Non-pigmented ciliary epithelial cell (primary cell): Measurements from ENCODE around the gene C9orf50.
"Not testable (repeated sequence)": the region's sequence is repeated elsewhere in the genome, so short reads cannot be mapped to it uniquely, and the experiment has no call there.

Experiments used
- DNase-seq: peaks from one replicate; pipeline ENCODE4 v3.0.0-alpha.2; 2010; ENCODE audit warnings: low read depth

The C9orf50 gene

GRCh38 chr9:129610473-129611306 is 10.2 kb downstream of the C9orf50 start:
- no peak for DNase-seq

- no peak for DNase-seq
Observed at GRCh38 chr9:129610213-129610472, 10.8 kb downstream of the C9orf50 start.

- no peak for DNase-seq
Observed at GRCh38 chr9:129609486-129610212, 11.3 kb downstream of the C9orf50 start.

GRCh38 chr9:129608561-129609481 is 12.1 kb downstream of the C9orf50 start:
- no peak for DNase-seq

GRCh38 chr9:129607027-129607387 is 13.9 kb downstream of the C9orf50 start:
- no peak for DNase-seq

DNA sequence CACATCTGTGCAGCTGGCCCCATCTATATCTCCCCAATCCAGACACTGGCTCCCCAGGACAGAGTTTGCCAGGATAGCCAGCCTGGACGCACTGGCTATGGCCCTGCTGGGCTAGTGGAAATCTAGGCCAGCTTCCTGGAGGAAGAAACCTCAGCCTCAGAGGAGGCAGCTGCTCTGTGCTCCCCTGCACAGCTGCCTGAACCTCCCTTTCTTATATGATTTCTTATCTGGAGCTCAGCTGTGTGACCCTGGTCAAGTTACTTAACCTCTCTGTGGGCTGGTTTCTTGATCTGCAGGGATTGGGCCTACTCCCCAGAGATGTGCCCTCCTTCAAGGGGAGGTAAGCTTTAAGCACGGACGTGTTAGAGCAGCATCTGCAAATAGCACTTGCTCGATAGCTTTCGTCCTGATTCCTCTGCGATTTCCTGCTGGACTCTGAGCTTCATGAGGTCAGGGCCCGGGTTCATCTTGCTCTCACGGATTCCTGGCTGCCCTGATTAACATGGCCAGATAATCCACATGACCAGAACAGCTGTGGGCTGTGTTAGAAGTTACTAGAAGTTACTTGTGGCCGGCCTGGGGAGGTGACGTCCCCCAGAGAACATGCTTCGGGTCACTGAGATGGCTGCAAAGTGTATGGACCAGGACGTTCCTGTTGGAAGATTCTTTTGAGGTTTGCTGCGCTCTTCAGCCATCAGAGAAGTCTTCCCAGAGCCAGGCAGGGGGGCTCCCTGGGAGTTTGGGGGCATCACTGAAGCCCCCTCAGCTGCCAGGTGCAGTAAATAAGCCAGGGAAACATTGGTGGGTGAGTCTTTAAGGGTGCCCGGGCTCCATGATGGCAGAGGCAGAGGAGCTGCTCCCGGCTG is 14.5 kb downstream of the C9orf50 start:
- no peak for DNase-seq

DNA sequence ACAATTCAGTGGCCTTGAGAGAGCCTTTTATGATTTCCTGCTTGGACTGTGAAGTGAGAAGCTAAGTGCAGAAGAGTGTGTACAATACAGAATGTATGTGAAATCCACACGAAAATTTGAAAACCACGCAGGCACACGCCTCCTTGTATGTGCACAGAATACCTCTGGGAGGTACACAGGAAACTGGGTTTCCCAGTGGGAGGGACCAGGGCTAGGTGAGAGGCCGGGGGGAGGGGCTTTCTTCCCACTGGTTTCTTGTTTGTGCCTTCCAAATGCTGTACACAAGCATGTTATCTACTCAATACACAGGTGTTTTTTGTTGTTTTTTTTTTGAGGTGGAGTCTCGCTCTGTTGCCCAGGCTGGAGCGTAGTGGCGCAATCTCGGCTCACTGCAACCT is 16.1 kb downstream of the C9orf50 start:
- DNase-seq = no peak

GRCh38 chr9:129604056-129604765 is 16.7 kb downstream of the C9orf50 start:
- DNase-seq = no peak

- DNase-seq = no peak
Observed at GRCh38 chr9:129602598-129603415, 18.1 kb downstream of the C9orf50 start.

GRCh38 chr9:129601082-129601674 is 19.7 kb downstream of the C9orf50 start:
- no peak for DNase-seq

DNA sequence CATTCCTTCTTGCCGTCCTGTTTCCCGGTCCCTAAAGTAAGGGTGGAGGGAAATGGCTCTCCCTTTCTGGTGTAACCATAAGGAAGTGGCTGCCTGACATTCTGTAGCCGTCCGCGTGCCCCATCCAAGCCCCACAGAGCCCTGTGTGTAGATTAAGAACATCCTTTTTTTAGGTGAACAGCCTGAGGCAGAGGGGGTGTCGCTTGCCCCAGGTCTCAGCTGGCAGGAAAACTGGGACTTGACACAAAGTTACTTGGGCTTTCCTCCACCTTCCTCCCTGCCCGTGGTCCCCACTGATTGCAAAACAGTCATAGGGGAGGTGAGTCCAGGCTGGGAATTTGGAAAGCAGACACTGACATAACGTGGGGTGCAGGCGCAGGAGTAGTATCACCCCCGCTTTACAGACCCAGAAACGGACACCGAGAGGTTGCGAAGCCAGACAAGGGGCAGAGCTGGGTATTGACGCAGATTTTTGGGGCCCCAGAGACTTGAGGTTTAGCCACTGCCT is 22.8 kb downstream of the C9orf50 start:
- no peak for DNase-seq

GRCh38 chr9:129597355-129598088 is 23.4 kb downstream of the C9orf50 start:
- no peak for DNase-seq

GRCh38 chr9:129596541-129597331 is 24.2 kb downstream of the C9orf50 start:
- DNase-seq = no peak

GRCh38 chr9:129595903-129596540 is 24.9 kb downstream of the C9orf50 start:
- no peak for DNase-seq

DNA sequence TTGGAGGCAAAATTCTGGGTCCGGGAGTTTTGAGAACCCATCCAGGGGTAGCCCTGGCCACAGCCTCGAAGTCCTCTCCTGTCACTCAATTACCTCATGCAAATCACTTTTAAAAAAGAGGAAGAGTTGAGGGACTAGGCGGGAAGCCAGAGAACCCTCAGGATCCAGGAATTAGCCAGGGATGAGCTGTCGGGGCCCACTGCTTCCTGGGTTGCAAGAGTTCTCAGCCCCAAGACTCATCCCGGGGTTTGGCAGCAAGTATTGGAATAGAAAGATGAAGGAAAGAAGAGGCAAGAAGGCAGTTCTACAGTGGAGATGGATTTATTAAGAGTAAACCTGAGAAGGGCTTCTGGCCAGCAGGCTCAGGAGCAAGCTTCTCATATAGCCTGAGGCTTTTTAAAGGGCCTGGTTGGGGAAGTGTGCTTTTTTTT is 25.6 kb downstream of the C9orf50 start:
- DNase-seq = no peak

DNA sequence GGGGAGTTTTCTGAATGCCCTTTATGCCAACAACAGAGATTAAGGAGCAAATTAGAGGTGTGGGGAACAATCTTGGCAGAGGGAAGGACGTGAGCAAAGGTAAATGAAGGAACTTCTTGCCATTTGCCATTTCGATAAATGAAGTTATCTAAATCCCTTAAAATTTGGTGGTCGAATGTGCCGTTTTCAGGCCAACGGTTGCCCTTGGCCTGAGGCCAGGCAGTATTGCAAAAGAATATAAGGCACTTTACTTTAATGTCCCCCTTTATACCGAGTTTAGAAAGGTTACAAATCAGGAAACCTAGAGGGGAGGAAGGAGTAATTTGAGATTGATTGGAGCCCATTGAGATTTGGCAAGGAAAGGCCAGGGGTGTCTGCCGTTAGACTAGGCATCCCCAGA is 26.3 kb downstream of the C9orf50 start:
- no peak for DNase-seq

DNA sequence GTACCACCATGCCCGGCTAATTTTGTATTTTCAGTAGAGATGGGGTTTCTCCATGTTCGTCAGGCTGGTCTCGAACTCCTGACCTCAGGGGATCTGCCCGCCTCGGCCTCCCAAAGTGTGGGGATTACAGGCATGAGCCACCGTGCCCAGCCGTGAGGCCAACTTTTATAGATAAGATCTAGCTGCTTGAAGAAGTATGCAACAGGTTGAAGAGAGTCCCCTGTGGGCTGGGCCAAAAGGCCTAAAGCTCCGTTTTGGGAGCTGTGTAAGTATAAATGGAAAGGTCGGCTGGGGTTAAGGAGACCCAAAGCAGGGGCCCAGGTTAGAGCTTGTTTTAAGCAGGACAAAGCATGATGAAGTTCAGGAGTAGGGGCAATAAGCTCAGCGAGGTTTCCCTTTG is 28.1 kb downstream of the C9orf50 start:
- DNase-seq = not testable (repeated sequence)
